Measurements from ENCODE around the gene SLC18A3.

GRCh38 chr10:49645871-49646870 is 36.1 kb downstream of the SLC18A3 start:
- TF ChIP-seq CTCF (IDR thresholded peaks at IDR 0.05; ENCODE audit: low read length) (no peak), EZH2 (IDR thresholded peaks at IDR 0.05; ENCODE audit: borderline replicate concordance, low read length) (no peak)
